ENCODE measurements around the gene DPP10.
"Not testable (repeated sequence)": the region's sequence is repeated elsewhere in the genome, so short reads cannot be mapped to it uniquely, and the experiment has no call there.

DPP10 gene

DNA sequence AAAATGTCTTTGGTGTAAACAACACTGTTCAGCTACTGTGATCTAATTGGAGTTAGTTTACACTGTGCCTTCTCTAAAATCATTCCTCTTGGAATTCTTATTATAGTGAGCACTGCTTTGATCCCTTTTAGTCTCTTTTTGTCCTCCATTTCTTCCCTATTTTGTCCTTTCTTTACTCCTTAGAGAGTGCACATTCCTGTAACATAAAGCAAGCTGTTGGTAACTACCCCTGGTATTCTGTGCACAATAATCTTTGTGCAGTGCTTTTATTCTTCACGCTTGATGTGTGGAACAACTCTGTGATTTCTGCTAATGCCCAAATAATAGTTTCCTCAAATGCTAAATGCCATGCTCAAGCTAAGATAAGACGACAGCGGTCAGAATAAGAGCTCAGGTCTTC lies 401.5 kb downstream of the DPP10 start:
- no peak for DNase-seq

DNA sequence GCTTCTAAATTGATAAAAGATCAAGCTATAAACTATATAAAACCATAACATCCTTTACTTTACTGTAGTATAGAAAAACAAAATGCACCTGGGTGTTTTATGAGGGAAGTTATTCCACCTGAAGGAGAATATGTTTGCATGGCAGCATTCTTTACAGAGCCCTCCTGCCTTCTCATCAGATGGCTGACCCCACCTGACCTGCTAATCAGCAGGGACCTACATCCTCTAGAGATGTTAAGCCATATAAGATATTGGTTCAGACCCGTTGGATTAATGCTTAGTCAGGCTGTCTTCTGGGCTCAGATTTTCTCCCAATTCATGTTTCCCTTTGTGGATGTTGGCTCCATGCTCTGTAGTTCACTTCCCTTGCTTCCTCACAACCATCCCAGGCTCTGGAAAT lies 414.8 kb downstream of the DPP10 start:
- DNase-seq, result no peak

DNA sequence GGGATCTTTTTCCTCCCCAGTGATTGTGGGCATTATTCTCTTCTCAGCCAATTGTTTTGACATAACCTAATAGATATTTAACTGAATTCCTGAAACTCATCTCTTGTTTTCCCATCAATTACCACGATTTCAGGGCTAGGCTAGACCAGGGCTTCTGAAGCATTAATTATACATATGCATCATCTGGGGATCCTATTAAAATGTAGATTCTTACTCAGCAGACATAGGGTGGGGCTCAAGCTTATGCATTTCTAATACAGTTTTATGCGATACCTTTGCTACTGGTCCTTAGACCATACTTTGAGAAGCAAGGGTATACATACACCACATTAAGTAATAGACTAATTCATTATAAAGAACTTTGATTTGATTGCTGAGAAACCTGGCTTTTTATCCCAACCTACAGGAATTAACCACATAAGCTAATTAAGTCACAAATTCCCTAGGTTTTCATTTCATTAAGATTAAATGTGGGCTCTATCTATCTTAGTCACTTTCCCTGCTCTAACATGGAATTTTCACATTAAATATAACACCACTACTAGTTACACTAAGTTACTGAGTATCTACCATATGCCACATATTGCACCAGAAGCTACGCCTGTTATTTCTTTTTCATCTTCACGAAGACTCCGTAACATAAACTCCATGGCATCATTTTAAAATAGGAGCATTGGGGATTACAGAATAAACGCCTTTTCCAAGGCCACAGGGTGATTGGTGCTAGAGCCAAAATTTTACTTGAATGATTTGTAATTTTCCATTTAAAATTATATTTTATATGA lies 417.5 kb downstream of the DPP10 start:
- DNase-seq, result no peak

DNA sequence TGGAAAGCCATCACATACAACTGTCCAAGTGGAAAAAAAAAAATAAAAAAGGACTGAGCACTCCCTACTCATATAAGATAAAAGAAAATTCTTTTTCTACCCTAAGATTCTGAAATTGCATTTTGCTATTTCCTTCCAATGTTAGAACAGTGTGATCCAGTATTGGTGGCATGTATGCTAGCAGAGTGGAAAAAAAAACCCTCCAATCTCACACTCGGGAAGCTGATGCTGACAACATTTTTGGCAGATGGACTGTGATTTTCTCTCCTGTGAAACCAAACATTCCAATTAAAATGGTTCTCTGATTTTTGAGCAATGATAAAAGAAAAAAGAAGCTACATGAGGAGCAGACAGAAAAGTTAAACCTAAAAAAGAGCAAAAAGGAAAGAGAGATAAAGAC lies 419.8 kb downstream of the DPP10 start:
- no peak for DNase-seq

DNA sequence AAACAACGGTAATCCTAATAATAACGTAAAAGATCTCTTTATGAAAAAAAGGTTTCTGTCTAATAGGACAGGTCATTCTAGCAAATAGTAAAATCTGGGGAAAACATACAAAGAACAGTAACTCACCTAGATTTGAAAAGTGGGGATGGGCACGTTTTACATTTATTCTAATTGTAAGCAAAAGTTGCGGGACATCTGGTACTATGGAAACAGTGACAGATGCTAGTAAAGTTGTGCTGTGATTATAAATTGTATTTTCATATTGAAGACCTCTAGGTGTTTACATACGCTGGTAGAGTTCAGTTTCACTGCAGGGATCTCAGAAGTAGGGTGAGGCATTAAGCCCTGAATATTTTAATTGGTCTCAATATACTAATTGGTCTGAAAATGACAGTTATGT lies 422.5 kb downstream of the DPP10 start:
- DNase-seq, result no peak

DNA sequence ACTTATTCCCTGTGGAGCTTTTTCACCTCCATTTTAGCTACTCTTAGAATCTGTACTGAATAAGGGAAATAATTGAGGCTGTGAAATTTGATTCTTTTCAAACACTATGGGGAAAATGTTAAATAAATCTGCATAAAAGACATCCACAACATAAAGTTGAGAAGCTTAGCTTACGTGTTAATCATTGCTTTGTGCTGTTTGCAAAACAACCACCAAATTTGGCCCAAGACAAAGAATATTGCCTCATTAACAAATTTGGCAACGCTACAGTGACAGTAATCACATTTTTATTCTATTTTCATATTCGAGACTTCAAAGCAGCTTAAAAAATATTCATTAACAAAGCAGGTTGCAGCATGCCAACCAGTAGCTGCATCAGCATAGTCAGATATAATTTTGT lies 437.6 kb downstream of the DPP10 start:
- DNase-seq, result no peak

DNA sequence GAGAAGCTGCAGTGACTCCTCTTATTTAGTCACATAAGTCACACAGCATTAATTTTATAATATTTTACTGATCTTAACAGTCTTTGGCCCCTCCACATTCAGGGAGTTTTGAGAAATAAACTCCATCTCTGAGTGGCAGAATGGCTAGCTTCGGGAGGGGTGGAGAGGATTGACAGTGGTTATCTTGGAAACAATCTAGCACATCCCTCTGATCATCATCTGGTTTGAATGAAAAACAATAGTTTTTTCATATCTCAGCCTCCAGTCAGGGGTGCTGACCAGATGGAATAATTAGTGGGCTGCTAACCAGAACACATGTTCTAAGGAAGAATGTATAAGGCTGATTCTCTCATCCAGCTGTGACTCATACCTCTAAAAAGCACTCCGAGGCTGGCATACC lies 477.5 kb downstream of the DPP10 start:
- DNase-seq, result no peak

DNA sequence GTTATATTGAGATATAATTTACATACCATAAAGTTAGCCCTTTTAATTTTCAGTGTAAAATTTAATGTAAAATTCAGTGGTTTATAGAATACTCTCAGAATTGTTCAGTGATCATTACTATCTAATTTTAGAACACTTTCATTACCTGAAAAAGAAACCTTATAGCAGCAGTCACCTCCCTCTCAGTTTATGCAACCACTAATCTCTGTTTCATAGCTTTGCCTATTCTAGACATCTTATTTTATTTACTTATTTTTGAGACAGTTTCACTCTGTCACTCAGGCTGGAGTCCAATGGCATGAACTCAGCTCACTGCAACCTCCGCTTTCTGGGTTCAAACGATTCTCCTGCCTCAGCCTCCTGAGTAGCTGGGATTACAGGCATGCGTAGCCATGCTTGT lies 479.6 kb downstream of the DPP10 start:
- no peak for DNase-seq

DNA sequence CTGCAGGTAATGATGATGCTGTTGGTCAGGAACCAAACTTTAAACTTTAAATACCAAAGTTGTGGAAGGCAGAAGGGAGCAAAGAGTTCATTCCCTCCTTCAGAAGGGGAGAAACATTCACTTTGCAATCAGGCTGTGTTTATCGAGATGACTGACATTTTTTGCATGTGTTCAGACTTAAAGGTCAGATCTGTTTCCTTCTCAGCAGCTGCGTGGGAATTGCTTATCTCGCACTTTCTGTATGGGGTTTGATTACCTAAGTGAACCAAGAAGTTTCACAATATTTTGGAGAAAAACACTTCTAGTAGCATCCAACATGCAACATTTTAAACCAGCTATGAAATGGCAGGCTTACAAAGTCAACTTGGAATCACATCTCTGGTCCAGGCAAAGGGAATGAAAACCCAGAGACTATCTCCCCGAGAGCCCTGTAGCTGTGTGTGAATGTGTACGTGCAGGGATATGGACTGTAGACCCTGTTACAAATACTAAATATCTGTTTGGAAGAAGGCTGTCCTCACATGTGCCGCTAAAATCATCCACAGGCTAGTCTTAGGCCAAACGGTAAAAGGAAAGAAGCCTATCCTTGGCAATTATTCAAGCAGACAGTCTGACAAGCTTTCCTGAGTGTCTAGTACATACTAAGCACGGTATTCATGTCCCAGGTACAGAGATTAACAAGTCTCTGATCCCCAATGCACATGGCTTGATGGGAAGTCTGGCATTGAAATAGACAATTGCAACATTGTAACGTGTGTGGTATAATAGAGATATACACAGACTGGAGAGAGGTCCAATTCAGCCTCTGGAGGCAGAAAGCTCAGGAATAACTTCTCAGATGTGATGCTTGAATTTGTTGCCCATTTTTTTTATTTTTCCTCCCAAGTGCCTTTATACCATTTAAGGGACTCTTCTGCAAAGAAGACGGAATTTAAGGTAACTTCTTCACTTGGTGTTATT lies 483.1 kb downstream of the DPP10 start:
- no peak for DNase-seq

DNA sequence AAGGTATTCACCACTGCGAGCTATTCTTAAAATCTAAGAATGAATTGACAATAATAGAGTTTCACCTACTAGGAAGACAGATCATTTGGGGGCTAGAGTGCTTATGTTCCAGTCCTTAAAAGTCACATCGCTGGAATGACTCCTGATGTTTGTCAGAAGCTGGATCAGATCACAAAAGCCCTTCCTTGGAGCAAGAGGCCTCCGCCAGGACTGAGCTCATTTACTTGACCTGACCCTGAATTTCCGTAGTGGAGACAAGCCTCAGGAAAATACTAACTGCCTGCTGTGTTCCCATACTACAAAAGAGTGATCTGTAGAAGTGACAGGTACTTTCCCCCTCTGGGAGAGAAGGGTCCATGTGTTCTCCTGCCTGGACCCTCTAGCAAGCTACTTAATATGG lies 483.9 kb downstream of the DPP10 start:
- no peak for DNase-seq

DNA sequence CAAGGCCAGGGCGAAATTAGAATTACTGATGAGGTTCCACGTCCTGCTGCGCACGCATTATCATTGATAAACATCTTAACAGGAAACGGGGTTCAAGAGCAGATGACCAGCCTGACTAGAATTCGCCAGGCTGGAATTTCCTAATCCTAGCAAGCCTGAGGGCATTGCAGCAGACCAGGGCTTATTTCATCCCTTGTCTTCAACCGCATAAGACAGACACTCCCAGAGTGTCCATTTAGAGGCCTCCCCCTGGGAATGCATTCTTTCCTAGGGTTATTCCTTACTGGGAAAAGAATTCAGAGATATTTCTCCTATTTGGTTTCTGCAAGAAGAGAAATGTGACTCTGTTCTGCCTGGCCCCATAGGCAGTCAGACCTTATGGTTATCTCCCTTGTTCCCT lies 486.8 kb downstream of the DPP10 start:
- no peak for DNase-seq

DNA sequence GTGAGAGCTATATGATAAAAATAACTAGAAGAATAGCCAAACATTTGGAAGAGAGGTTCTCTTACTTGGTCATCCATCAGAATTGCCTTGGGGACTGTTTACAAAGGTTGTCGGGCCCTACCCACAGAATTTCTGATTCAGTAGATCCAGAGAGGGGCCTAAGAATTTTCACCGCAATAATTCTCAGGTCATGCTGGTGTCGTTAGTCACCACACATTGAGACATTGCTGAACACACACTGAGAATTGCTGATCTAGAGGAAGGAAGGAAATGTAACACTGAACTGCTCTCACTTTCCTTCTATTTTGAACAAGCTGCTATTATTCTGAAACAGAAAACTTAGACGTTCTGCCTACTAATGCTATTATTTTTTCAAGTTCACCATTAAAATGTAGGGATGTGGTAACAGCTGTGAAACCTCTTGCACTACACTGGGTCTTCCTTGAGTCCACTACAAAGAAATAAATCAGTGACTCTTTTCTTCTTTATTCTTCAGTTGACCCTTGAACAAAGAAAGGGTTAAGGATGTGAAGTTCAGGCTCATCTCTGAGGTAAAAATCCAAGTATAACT lies 491.3 kb downstream of the DPP10 start:
- no peak for DNase-seq

DNA sequence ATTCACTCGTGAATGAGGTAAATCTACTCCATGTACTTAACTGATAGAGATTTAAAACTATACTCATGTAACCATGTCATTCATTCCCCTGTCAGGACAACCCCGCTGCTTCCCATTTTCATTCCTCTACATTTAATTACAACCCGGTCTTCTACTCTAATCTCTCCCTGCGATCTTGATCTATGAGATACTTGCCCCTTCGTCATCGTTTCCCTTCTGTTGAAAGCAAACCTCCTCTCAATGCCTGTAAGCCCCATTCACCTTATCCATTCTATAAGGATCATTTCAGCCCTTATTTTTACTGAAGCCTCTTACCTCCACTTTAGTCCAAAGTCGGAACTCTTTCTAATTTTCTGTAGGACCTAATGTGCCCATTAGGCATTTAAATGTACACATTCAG lies 492.6 kb downstream of the DPP10 start:
- DNase-seq, result no peak

DNA sequence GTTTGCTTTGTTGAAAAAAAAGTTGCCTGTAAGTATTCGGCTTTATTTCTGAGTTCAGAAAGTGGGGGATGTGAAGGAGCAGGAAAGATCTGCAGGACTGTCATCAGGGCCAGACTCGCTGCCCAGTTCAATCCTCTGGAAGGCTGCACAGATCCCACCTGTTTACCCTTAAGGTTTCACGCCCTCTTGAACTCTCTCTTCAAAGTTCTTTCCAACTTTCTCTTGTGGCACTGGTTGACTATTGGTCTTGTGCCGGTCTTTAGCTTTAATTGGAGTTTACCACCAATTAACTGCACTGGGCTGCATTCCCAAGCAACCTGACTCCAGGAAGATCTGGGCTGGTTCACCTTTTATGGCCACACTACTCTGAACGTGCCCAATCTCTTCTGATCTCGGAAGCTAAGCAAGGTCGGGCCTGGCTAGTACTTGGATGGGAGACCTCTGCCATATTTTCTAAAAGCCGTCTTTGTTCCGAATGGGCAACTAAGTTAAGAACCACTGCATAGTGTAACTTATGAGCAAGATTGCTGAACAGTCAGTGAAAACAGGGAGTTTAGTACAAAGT lies 495.0 kb downstream of the DPP10 start:
- DNase-seq, result no peak

DNA sequence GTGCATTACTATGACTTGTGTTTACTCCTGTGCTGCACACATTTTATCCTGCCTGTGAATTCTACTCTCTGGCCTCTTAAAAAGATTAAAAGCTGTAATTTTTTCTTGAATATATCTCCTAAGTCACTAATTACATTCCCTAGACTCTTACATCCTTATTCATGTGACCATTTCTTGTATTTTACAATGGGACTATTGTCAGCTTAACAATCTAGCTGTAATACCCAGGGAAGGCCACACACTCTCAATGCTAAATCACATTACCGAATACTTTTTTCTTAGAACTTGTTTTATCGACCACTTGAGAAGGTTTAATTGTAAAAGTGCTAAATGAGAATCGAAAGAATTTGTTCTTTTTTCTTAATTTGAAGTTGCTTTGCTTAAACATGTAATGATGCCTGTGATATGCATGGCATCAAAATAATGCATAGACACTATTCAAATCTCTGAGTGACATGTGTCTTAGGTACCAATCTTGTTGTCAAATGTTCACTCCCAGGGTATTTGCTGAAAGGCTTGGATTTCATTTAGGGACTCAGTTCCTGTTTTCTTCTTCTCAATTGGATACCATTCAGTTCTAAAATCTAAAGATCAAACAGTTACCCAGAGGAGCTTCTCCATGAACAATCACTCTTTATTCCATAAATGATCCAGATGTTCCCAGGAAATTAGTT lies 498.5 kb downstream of the DPP10 start:
- no peak for DNase-seq

DNA sequence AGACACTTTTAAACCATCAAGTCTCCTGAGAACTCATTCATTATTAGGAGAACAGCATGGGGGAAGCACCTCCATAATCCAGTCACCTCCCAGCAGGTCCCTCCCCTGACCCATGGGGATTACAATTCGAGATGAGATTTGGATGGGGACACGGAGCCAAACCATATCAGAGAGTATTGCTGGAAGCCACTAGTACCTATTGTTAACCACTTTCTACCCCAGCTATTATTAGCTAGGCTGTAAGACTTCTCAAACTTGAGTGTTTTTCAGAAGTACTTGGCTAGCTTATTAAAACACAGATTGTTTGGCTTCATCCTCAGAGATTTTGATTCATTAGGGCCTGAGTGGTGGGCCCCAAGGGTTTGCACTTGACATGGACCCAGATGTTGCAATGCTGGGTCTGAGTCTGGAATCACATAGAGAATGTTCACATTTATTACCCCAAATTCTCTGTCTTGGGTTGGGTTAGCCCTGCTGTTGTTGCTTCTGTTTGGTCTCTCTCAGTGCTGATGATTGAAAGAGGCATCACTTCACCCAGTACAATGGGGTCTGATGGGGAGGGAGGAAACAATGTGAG lies 506.9 kb downstream of the DPP10 start:
- no peak for DNase-seq

DNA sequence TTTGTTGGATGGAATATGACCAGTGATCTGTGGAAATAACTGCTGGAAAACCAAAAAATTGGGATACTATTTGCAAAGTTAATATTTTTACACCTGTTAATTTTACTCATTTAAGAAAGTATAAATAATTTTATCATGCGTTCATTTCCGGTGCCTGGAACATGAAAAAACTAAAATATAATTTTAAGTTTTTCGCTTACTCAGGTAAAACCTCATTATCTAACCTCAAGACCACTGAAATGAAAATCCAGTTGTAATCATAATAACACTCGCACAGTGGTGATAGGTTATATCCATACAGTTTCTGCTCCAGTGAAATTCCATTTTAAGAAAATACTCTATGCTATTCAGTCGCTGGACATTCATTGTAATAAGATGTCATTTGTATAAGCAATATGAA lies 517.9 kb downstream of the DPP10 start:
- no peak for DNase-seq

DNA sequence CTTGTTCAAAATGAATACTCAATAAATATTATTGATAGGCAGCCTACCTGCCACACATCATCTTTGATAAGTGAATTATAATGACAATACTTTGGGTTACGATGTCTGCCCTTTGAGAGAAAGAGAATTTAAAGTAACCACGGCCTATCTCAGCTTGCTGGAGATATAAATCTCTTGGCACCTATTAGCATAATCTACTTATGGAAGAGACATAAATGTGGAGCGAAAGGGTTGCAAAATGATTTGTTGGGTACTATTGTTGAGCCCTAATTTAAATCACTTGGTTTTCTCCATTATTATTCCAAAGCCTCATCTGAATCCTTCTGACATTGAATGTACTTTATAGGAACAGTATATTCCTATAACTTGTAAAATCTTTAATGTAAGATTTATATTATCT lies 520.1 kb downstream of the DPP10 start:
- no peak for DNase-seq

DNA sequence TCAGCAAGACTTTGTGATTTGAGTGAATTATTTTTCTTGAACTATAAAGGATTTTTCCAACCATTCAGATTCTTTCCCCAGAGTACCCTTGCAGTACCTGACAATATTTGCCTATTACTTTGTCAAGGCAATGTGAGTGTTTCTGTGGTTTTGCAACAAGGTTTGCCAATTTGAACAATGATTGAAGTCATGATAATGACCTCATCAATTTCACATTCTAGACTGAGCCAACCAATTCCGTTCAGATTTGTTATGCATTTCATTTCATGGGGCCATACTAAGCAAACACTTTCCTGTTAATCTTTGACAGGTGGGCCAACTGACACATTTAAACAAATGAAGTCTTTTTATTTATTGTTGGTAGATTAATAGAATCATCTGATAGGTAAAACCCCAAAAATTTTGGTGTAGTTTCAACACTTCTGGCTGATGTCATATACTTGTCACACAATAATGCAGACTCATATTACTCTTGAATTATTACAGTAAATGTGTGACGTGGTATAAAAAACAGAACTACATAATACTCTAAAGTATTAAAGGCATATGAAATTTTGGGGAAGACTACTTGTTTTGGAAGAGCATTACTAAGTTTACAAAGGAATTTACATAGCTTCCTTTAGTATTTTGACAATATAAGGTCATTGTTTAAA lies 526.4 kb downstream of the DPP10 start:
- no peak for DNase-seq

DNA sequence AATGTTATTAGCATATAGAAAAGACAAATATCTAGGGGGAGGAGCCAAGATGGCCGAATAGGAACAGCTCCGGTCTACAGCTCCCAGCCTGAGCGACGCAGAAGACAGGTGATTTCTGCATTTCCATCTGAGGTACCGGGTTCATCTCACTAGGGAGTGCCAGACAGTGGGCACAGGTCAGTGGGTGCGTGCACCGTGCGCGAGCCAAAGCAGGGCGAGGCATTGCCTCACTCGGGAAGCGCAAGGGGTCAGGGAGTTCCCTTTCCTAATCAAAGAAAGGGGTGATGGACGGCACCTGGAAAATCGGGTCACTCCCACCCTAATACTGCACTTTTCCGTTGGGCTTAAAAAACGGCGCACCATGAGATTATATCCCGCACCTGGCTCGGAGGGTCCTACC lies 561.9 kb downstream of the DPP10 start:
- not testable (repeated sequence) for DNase-seq

DNA sequence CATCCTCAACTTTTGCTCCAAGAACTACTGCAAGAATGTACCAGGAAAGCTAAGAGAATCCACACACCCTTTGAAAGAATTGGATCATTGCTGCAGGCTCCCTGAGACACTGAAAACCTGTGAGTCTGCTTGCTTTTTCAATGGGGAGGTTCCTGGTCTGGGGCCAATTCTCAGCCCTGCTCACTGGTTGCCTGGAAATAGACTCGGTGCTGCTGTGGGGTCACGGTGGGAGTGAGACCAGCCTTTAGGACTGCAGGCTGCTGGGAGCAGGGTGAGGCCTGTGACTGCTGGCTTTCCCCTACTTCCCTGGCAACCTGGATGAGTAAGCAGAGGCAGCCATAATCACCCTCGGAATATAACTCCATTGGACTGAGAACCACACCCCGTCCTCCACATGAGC lies 569.3 kb downstream of the DPP10 start:
- no peak for DNase-seq

DNA sequence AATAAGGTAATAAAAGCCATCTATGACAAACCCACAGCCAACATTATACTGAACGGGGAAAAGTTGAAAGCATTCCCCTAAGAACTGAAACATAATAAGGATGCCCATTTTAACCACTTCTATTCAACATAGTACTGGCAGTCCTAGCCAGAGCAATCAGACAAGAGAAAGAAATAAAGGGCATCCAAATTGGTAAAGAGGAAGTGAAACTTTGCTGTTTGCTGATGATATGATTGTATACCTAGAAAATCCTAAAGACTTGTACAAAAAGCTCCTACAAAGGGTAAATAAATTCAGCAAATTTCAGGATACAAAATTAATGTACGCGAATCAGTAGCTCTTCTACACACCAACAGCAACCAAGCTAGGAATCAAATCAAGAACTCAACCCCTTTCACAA lies 579.6 kb downstream of the DPP10 start:
- not testable (repeated sequence) for DNase-seq

Measured in NCI-H774 (cell line).